ENCODE data around the gene TMEM244. TPM values are rescaled to one million over a fixed set of nuclear protein-coding genes. Genes with fewer than 3 reads are reported as not detected.

The TMEM244 gene
- total and polyA plus RNA-seq, 9 of the 15 experiments (the other 6 are each of a cell fraction or from before 2014, with no cell fraction given), result not detected

DNA sequence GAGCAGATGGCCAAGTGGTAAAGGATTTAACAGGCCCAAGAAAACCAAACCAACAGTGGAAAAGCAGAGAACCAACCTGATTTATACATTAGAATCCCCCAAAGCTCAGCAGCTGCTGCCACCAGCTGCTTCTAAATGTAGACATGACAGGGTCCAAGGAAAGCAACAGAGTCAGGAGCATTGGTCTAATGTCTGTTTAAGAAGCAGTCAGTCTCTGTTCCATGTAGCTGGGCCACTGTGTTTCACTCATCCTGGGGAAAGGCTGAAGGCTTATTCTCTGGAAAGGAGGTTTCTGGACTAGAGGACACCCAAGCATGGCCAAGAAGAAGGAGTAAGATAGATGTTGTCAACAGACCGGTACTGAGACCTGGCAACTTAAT, 75.4 kb downstream of the TMEM244 start (continued):
- no peak for TF ChIP-seq TCF7 (IDR thresholded peaks at IDR 0.05; ENCODE audit: borderline replicate concordance)
- TF ChIP-seq RUNX1 (IDR thresholded peaks at IDR 0.05; ENCODE audit: low read depth), result no peak

DNA sequence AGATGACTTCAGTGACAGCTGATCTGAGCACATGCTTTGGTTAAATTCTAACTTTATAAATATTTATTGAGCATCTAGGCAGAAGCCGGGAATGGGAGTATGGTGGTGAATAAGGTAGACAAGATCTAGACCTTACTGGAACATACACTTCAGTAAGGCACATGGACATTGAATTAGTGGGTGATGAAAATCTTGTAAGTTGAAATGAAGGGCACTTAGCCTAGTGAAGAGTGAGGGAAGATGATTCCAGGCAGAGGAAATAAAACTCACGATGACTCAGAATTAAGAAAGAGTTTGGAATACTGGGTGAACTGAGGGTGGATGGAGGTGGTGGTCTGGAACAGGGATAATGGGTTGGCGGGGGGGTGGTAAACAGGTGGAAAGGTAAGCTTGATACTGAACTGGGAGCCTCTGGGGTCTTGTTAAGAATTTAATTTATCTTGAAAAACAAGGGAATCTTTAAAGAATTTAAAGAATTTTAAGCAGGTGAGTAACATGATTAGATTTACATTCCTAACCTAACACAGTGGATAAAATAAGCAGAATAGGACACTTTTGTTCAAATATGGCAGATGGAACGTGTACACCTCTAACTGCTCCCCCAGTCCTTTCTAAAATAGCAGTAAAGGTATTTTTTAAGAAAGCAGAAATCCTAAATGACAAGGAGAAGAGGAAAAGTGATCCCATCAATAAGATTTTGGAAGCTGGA, 75.9 kb downstream of the TMEM244 start:
- BruUV-seq (replicated peaks), result no TSS peak
- peak overlapping the region; percentile 40; the same call in 1 of the 2 replicates for H2AFZ ChIP-seq (ENCODE audit: low read depth, low read length)
- H3K9me3 ChIP-seq (replicated peaks; ENCODE audit: control insufficient read depth, insufficient read depth, low read depth, low read length), result no peaks in the 10 kb centered on the region
- no peaks in the 10 kb centered on the region for H4K20me1 ChIP-seq (replicated peaks; ENCODE audit: control insufficient read depth, insufficient read depth, low read length)
- ChIA-PET POLR2A (interaction anchor here (0.6 kb wide), 1 partner anchor 730 kb away, joined by 3 read pairs; no protein-coding TSS in a partner anchor), CTCF (ENCODE audit: low intra/inter-chr PET ratio) (no interaction called here)
- TF ChIP-seq ZNF143 (CRISPR knock-in tag; IDR thresholded peaks at IDR 0.05), result no peak
- TF ChIP-seq SIN3A (IDR thresholded peaks at IDR 0.05; ENCODE audit: borderline replicate concordance in 2 of 2, control insufficient read depth in 1 of 2, low read depth in 2 of 2, low read length in 2 of 2), result no peak
- no peak for TF ChIP-seq BCL6 (CRISPR knock-in tag; IDR thresholded peaks at IDR 0.05)
- TF ChIP-seq ZNF830 (CRISPR knock-in tag; IDR thresholded peaks at IDR 0.05), result no peak
- TF ChIP-seq MYC (IDR thresholded peaks at IDR 0.05; ENCODE audit: low read depth, low read length), result no peak
- no peak for TF ChIP-seq MYC (CRISPR knock-in tag; IDR thresholded peaks at IDR 0.05; ENCODE audit: borderline replicate concordance, low read depth)
- TF ChIP-seq HMG20A (CRISPR knock-in tag; conservative IDR thresholded peaks at IDR 0.05), result no peak
- TF ChIP-seq, protein P1, sequence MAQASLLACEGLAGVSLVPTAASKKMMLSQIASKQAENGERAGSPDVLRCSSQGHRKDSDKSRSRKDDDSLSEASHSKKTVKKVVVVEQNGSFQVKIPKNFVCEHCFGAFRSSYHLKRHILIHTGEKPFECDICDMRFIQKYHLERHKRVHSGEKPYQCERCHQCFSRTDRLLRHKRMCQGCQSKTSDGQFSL (CRISPR knock-in tag; IDR thresholded peaks at IDR 0.05), result no peak
- TF ChIP-seq, protein P1 (tag; IDR thresholded peaks at IDR 0.05), result no peak
- no peak for TF ChIP-seq CBFA2T2 (conservative IDR thresholded peaks at IDR 0.05)
- TF ChIP-seq TEAD4 (IDR thresholded peaks at IDR 0.05; ENCODE audit: low read length), result no peak
- no peak for TF ChIP-seq TEAD4 (CRISPR knock-in tag; IDR thresholded peaks at IDR 0.05; ENCODE audit: borderline replicate concordance)
- no peak for TF ChIP-seq DPF2 (IDR thresholded peaks at IDR 0.05)
- TF ChIP-seq, protein P2, sequence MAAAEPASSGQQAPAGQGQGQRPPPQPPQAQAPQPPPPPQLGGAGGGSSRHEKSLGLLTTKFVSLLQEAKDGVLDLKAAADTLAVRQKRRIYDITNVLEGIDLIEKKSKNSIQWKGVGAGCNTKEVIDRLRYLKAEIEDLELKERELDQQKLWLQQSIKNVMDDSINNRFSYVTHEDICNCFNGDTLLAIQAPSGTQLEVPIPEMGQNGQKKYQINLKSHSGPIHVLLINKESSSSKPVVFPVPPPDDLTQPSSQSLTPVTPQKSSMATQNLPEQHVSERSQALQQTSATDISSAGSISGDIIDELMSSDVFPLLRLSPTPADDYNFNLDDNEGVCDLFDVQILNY (CRISPR knock-in tag; IDR thresholded peaks at IDR 0.05), result no peak
- no peak for FAIRE-seq
- H3K9me1 ChIP-seq (ENCODE audit: control insufficient read depth, insufficient read depth, low read length), result no peaks in the 10 kb centered on the region
- 27% methylated on average over 4 of the region's 4 CpGs for WGBS (ENCODE audit: insufficient coverage, low coverage, missing lambda C conversion rate)
- no peaks in the 10 kb centered on the region for H3K4me1 ChIP-seq (replicated peaks in 1 of 2; ENCODE audit: control insufficient read depth in 2 of 2, insufficient read depth in 2 of 2, low read length in 2 of 2)
- no peaks in the 10 kb centered on the region for H3K27me3 ChIP-seq (ENCODE audit: control insufficient read depth in 2 of 2, insufficient read depth in 2 of 2, low read length in 2 of 2)
- no peak for ATAC-seq
- intact Hi-C loops (cut with micrococcal nuclease), result no loop called here
- no peak for DNase-seq (ENCODE audit: extremely low read depth in 1 of 4, low spot score in 3 of 4)
- no peaks in the 10 kb centered on the region for H3K36me3 ChIP-seq (ENCODE audit: control insufficient read depth, insufficient read depth, low read length)
- H3K27ac ChIP-seq (ENCODE audit: extremely low read depth, low read depth, low read length), result no peak overlapping the region
- H3K9ac ChIP-seq (ENCODE audit: insufficient read depth in 1 of 2, low read depth in 2 of 2, low read length in 2 of 2), result no peak overlapping the region
- in situ Hi-C loops (cut with MboI), result no loop called here
- H3K79me2 ChIP-seq (ENCODE audit: control insufficient read depth, insufficient read depth, low read length), result no peaks in the 10 kb centered on the region
- H3K4me2 ChIP-seq (ENCODE audit: insufficient read depth, low read length), result no peak overlapping the region
- no peak overlapping the region for H3K4me3 ChIP-seq

Measured in K562 (cell line).